Activated B cell treated with CpG ODN at 0.5 μM for 24 hours (primary cell): ENCODE results near the gene NAA15. TPM values are rescaled to one million over a fixed set of nuclear protein-coding genes. Genes with fewer than 3 reads are reported as not detected.

Source experiments
- ATAC-seq: fragments of 200-7000 bp; cut with Tn5 transposase; one replicate; pipeline ENCODE4 v1.10.0; 2021; ENCODE audit warnings: low read depth, mild to moderate bottlenecking, moderate library complexity
- CTCF ChIA-PET: fragments of 350-600 bp; sonication (Branson Sonifier 250); formaldehyde crosslinking; loops from one replicate; lab custom pipeline; 2021; ENCODE audit warnings: antibody characterized with exemption; lab: Charles Lee
- POLR2A ChIA-PET: fragments of 350-600 bp; sonication (Branson Sonifier 250); formaldehyde crosslinking; loops from one replicate; lab custom pipeline; 2021; ENCODE audit warnings: antibody characterized with exemption; lab: Charles Lee
- DNase-seq: peaks from one replicate; pipeline ENCODE4 v3.0.0; 2022
- H3K27ac Mint-ChIP-seq: one replicate; pipeline ENCODE4 v1.8.0; 2020; ENCODE audit warnings: mixed read lengths
- H3K27me3 Mint-ChIP-seq: one replicate; pipeline ENCODE4 v1.8.0; 2021; ENCODE audit warnings: mixed read lengths
- H3K36me3 Mint-ChIP-seq: one replicate; pipeline ENCODE4 v1.8.0; 2021; ENCODE audit warnings: low read depth, mixed read lengths
- H3K4me1 Mint-ChIP-seq: one replicate; pipeline ENCODE4 v1.8.0; 2021; ENCODE audit warnings: mixed read lengths
- H3K4me3 Mint-ChIP-seq: one replicate; pipeline ENCODE4 v1.8.0; 2020; ENCODE audit warnings: mild to moderate bottlenecking, mixed read lengths
- H3K9me3 Mint-ChIP-seq: one replicate; pipeline ENCODE4 v1.8.0; 2020; ENCODE audit warnings: mixed read lengths
- intact Hi-C: fragments of 100-400 bp; cut with micrococcal nuclease; formaldehyde crosslinking; loops from one replicate; pipeline ENCODE4 v1.15.1; 2024
- total RNA-seq: library from RNA; stranded (reverse); gene quantifications from 2 replicates; pipeline ENCODE4 v1.2.3, GENCODE V29; 2022
- TF ChIP-seq, protein P1 (sequence below): fragments of 200-600 bp; IDR thresholded peaks from one replicate; pipeline ENCODE4 v1.8.0; 2022; ENCODE audit warnings: antibody characterized with exemption, mild to moderate bottlenecking

Gene NAA15
- total RNA-seq, 1 donor from 2014 or later: 66.5 TPM

DNA sequence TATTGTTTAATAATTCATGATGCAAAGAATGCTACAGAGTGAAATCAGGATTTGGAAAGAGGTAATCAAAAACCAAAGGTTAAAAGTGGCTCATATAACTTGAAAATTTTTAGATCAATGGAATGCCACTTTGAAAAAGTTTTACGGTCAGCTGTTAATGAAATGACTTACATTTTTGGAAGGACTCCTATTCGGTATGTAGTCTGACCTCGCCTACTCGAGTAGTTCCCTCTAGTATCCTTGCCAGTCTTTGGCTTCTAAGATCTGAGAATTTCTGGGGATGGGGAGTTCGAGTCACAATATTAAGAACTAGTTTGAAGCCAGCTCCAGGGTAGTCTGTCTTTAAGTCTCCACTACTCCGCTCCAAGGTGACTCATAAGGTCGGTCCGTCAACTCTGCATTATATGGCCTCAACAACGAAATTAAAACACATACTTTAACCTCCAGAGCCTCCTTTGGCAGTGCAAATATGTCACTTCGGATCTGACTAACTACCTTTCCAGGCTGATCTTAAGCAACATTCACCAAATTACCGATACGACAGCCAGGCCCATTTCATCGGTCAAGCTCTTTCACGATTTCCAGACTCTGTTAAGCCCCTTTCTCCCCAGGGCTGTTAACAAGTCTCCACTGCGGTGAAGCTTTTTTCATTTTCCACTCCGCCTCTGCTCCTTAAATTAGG lies 733 bp upstream of the NAA15 start:
- ChIA-PET CTCF (interaction anchor here (0.8 to 1.9 kb wide), 10 partner anchors 15 to 270 kb away, joined by 3 to 8 read pairs (median 4); partner anchors contain the start of gene ELF2), POLR2A (interaction anchor here (0.5 to 3.8 kb wide), 22 partner anchors 8 to 286 kb away, joined by 3 to 74 read pairs (median 4); partner anchors contain the start of genes ELF2, NOCT and SETD7)
- Mint-ChIP-seq H3K4me1 (peaks cover 54% of the 10 kb centered on the region), H3K4me3 (peak overlapping the region; percentile 99), H3K27ac (peak overlapping the region; percentile 98), H3K27me3 (no peaks in the 10 kb centered on the region), H3K36me3 (peaks cover 32% of the 10 kb centered on the region), H3K9me3 (peaks cover 3% of the 10 kb centered on the region)
- peak; percentile 3 for ATAC-seq
- intact Hi-C loops: loop anchor here (1.0 to 5.0 kb wide), 7 partner anchors 37 to 854 kb away; partner anchors contain the start of genes ELF2, MAML3, NOCT and SETD7
- TF ChIP-seq, protein P1, sequence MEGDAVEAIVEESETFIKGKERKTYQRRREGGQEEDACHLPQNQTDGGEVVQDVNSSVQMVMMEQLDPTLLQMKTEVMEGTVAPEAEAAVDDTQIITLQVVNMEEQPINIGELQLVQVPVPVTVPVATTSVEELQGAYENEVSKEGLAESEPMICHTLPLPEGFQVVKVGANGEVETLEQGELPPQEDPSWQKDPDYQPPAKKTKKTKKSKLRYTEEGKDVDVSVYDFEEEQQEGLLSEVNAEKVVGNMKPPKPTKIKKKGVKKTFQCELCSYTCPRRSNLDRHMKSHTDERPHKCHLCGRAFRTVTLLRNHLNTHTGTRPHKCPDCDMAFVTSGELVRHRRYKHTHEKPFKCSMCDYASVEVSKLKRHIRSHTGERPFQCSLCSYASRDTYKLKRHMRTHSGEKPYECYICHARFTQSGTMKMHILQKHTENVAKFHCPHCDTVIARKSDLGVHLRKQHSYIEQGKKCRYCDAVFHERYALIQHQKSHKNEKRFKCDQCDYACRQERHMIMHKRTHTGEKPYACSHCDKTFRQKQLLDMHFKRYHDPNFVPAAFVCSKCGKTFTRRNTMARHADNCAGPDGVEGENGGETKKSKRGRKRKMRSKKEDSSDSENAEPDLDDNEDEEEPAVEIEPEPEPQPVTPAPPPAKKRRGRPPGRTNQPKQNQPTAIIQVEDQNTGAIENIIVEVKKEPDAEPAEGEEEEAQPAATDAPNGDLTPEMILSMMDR: no peak
- no peak for DNase-seq

DNA sequence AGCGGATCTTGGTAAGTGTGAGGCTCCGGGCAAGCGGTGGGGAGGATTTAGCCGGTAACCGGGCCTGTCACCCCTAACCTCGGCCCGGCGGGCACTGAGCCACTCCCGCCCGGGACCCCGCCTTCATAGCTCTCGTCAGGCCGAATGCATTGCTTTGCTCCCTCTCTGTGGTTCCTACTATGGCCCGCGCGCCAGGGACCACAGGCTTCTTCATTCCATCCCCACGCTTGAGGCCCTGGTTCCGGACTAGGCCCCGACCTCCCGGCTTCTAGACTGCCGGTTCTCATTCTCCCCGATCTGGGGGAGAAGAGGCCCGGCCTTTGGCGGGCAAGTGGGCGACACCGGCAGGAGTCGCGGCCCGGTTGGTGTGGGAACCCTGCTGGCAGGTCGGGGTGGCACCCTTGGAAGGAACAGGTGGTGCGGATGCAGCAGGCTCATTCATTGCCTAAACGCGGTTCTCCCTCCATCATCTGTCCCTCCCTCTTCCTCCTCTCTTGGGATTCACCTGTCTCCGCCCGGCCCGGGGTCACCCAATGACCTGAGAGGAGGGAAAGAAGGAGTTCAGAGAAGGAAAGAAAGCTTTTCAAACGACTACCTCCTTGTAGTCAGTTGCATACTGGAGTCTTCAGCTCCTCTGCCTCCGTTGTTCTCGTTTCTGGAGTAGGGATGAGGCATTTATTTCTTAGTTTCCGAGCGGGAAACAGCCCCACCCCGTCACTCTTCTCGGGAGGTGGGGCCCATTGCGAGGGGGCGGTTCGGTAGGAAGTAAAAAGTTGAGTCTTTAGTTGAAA lies 711 bp downstream of the NAA15 start, which contains the start of gene NDUFC1:
TSS of gene NDUFC1 (minus strand) at position 657 of the 791 bp plus-strand sequence. CDS start 6,679 bp downstream, outside the sequence.
- TF ChIP-seq, protein P1: no peak
- POLR2A ChIA-PET: interaction anchor here (0.6 to 3.8 kb wide), 14 partner anchors 10 to 287 kb away, joined by 3 to 74 read pairs (median 6); partner anchors contain the start of genes ELF2, NOCT and SETD7
- peaks cover 42% of the 10 kb centered on the region for H3K36me3 Mint-ChIP-seq

DNA sequence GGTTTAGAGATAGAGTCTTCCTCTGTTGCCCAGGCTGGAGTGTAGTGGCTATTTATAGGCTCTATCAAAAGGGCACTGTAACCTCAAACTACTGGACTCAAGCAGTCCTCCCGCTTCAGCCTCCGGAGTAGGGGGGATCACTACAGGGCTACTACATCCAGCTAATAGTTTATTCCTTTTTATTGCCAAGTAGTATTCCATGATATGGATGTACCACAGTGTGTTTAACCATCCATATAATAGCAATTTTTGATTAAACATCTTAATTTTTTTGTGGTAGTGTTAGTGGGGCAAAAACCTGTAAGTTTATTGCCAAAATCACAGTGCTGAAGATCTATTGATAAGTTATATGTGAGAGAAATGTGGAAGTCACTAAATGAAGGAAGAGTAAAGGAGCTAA lies 3.6 kb downstream of the NAA15 start:
- ChIA-PET CTCF (interaction anchor here (1.1 kb wide), 1 partner anchor 9 kb away, joined by 4 read pairs; no protein-coding TSS in a partner anchor), POLR2A (no interaction called here)
- H3K9me3 Mint-ChIP-seq: peaks cover 3% of the 10 kb centered on the region
- ATAC-seq (no peak), DNase-seq (no peak)
- TF ChIP-seq, protein P1: no peak
- H3K4me3 Mint-ChIP-seq: no peak overlapping the region
- peak overlapping the region; percentile 41 for H3K27ac Mint-ChIP-seq
- intact Hi-C loops: loop anchor here (5.0 kb wide), 1 partner anchor 32 kb away; no protein-coding TSS in a partner anchor
- H3K36me3 Mint-ChIP-seq: peaks cover 49% of the 10 kb centered on the region
- peaks cover 65% of the 10 kb centered on the region for H3K4me1 Mint-ChIP-seq
- H3K27me3 Mint-ChIP-seq: no peaks in the 10 kb centered on the region

More for the DNA sequence above, 711 bp downstream of the NAA15 start, which contains the start of gene NDUFC1:
- intact Hi-C loops: loop anchor here (1.0 to 5.0 kb wide), 8 partner anchors 11 to 853 kb away; partner anchors contain the start of genes ELF2, MAML3, NOCT and SETD7
- H3K4me3 Mint-ChIP-seq: peak within 1 kb of the TSS; percentile 99
- peak within 1 kb of the TSS; percentile 98 for H3K27ac Mint-ChIP-seq
- H3K4me1 Mint-ChIP-seq: peaks cover 55% of the 10 kb centered on the region
- ATAC-seq (peak; percentile 43), DNase-seq (peak; percentile 67)
- H3K9me3 Mint-ChIP-seq: peaks cover 3% of the 10 kb centered on the region
- CTCF ChIA-PET: interaction anchor here (1.0 to 1.9 kb wide), 5 partner anchors 31 to 272 kb away, joined by 3 to 8 read pairs (median 5); no protein-coding TSS in a partner anchor
- no peaks in the 10 kb centered on the region for H3K27me3 Mint-ChIP-seq

DNA sequence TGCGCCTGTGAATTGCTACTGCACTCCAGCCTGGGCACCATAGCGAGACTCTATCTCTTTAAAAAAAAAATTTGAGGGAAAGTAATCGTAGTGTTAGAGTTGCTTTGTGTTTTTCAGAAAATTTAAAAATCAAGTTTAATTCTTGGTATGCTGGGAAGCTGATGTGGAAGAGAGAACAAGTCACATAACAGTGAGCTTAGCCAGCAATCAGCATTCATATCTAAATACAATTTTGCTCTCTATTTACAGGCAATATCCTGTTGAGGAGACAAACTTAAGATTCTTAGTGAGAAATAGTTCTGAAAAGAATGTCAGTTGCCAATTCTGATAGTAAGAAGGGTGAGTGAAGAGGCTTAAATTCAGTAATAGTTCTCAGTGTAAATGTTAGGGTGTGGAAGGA lies 10.6 kb downstream of the NAA15 start:
- peaks cover 13% of the 10 kb centered on the region for H3K36me3 Mint-ChIP-seq
- DNase-seq: no peak
- H3K4me1 Mint-ChIP-seq: peaks cover 67% of the 10 kb centered on the region
- ChIA-PET POLR2A (interaction anchor here (0.5 to 2.2 kb wide), 3 partner anchors 11 to 134 kb away, joined by 3 to 14 read pairs (median 3); partner anchors contain the start of genes ELF2 and NAA15), CTCF (interaction anchor here (0.6 kb wide), 1 partner anchor 17 kb away, joined by 3 read pairs; no protein-coding TSS in a partner anchor)
- no peak overlapping the region for H3K4me3 Mint-ChIP-seq
- H3K27me3 Mint-ChIP-seq: no peaks in the 10 kb centered on the region
- H3K27ac Mint-ChIP-seq: peak overlapping the region; percentile 20
- no peaks in the 10 kb centered on the region for H3K9me3 Mint-ChIP-seq
- TF ChIP-seq, protein P1: no peak
- ATAC-seq: no peak
- intact Hi-C loops: no loop called here
